Ascending aorta (tissue), 2 donors: ENCODE measurements around the gene LMO1. TPM values are rescaled to one million over a fixed set of nuclear protein-coding genes. Genes with fewer than 3 reads are reported as not detected.
A peak's percentile ranks its signal among the peaks of the same experiment; 100 is the strongest.

Experiments used
- DNase-seq, 2 donors: peaks; one replicate each; pipeline ENCODE4 v3.0.0-alpha.2; 2019; ENCODE audit warnings: low spot score in 2 of 2
- H3K27ac ChIP-seq, 2 donors: fragments of 200-600 bp; sonication (generic); one replicate each; pipeline ENCODE4 v1.5.1; 2016 to 2017; ENCODE audit warnings: mild to moderate bottlenecking in 1 of 2
- H3K27me3 ChIP-seq: fragments of 200-600 bp; sonication (generic); one replicate; pipeline ENCODE4 v1.5.1; 2017
- H3K36me3 ChIP-seq, 2 donors: fragments of 200-600 bp; sonication (generic); one replicate each; pipeline ENCODE4 v1.5.1; 2016
- H3K4me1 ChIP-seq, 2 donors: fragments of 200-600 bp; sonication (generic); one replicate each; pipeline ENCODE4 v1.5.1; 2016 to 2017; ENCODE audit warnings: mild to moderate bottlenecking in 1 of 2
- H3K4me3 ChIP-seq, 2 donors: fragments of 200-600 bp; sonication (generic); one replicate each; pipeline ENCODE4 v1.5.1; 2016 to 2017; ENCODE audit warnings: mild to moderate bottlenecking in 1 of 2
- H3K9me3 ChIP-seq, 2 donors: fragments of 200-600 bp; sonication (generic); one replicate each; pipeline ENCODE4 v1.5.1; 2016
- intact Hi-C: fragments of 100-400 bp; cut with DNase I; formaldehyde crosslinking; loops from one replicate; pipeline ENCODE4 v1.15.1; 2023
- total RNA-seq: library from RNA; depleted of rRNA; stranded (reverse); fragments of >200 nt; gene quantifications from one replicate; pipeline ENCODE4 v1.1.0, GENCODE V29; 2016
- TF ChIP-seq, protein P1 (sequence below), 3 experiments: fragments of 200-600 bp in 2 of 3; fragments of 450-650 bp in 1 of 3; sonication (generic) in 2 of 3; IDR thresholded peaks; one replicate each; pipeline ENCODE4 v1.5.1; 2016 to 2019; ENCODE audit warnings: antibody characterized with exemption in 3 of 3, mild to moderate bottlenecking in 1 of 3, moderate library complexity in 1 of 3

Gene LMO1
- total RNA-seq, 1 donor from 2014 or later: not detected

DNA sequence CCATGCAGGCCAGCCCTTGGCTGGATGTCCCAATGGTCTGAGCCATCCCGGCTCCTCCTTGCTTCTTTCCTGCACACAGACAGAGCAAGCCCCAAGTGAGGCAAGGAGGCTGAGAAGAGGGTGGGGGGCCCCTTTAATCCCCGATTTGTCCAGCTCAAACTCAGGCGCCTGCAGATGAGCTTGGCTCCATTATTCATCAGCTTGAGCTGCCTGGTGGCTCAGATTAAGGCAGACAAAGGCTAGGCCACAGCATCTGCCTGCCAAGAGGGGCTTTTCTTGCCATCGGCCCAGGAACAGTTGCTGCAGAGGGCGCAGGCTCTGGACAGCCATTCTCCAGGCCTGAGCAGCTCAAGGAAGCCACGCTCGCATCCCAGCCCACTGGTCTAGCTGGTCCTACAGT lies 35.4 kb downstream of the LMO1 start:
- intact Hi-C loops: no loop called here
- Histone ChIP-seq H3K27me3 (no peaks in the 10 kb centered on the region), H3K4me1 (peaks cover 0 to 4% of the 10 kb centered on the region in 2 donors), H3K36me3 (no peaks in the 10 kb centered on the region), H3K9me3 (no peaks in the 10 kb centered on the region), H3K4me3 (no peak overlapping the region), H3K27ac (no peak overlapping the region)
- DNase-seq: no peak
- TF ChIP-seq, protein P1, sequence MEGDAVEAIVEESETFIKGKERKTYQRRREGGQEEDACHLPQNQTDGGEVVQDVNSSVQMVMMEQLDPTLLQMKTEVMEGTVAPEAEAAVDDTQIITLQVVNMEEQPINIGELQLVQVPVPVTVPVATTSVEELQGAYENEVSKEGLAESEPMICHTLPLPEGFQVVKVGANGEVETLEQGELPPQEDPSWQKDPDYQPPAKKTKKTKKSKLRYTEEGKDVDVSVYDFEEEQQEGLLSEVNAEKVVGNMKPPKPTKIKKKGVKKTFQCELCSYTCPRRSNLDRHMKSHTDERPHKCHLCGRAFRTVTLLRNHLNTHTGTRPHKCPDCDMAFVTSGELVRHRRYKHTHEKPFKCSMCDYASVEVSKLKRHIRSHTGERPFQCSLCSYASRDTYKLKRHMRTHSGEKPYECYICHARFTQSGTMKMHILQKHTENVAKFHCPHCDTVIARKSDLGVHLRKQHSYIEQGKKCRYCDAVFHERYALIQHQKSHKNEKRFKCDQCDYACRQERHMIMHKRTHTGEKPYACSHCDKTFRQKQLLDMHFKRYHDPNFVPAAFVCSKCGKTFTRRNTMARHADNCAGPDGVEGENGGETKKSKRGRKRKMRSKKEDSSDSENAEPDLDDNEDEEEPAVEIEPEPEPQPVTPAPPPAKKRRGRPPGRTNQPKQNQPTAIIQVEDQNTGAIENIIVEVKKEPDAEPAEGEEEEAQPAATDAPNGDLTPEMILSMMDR (IDR thresholded peaks at IDR 0.05): no peak

DNA sequence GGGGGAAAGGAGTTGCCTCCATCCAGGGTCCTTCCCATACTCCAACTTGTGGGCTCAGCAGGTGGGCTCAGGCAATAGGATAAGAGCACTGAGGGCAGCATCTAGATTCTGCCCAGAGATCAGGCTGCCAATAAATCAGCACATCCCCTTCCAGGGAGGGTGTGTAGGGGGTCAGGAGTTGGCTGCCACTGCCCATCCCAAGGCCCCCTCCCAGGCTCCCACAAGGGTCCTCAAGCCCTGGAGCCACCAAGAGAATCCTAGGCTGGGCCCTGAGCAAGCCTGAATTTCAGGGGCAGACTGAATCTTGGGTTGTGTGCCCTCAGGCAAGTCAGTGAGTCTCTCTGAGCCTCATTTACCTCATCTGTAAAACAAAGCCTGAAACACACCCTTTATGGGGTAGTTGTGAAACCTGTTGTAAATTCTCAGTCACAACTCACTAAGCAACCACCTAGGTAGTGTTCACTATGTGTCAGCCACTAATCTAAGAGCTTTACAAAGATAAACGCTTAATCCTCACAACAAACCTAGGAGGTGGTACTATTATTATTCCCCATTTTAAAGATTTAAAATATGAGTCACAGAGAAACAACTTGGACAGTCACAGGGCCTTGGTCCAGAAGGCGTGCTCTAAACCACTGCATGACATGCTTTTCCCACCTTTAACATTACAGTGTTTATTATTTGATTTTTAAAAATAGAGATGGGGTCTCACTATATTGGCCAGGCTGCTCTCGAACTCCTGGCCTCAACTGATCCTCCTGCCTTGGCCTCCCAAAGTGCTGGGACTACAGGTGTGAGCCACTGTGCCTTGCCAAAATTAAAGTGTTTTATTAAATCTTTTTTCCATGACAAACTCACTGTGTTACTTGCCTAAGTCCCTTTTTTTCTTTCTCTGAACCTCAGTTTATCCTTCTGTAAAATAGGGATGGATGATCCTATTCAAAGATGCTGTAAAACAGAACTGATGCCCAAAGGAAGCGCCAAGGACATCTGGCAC lies 36.2 kb downstream of the LMO1 start:
- Histone ChIP-seq H3K27me3 (no peaks in the 10 kb centered on the region), H3K36me3 (no peaks in the 10 kb centered on the region), H3K4me3 (no peak overlapping the region), H3K4me1 (peaks cover 0 to 4% of the 10 kb centered on the region in 2 donors), H3K9me3 (no peaks in the 10 kb centered on the region), H3K27ac (no peak overlapping the region)
- DNase-seq: no peak
- intact Hi-C loops: no loop called here
- TF ChIP-seq, protein P1 (IDR thresholded peaks at IDR 0.05): no peak

DNA sequence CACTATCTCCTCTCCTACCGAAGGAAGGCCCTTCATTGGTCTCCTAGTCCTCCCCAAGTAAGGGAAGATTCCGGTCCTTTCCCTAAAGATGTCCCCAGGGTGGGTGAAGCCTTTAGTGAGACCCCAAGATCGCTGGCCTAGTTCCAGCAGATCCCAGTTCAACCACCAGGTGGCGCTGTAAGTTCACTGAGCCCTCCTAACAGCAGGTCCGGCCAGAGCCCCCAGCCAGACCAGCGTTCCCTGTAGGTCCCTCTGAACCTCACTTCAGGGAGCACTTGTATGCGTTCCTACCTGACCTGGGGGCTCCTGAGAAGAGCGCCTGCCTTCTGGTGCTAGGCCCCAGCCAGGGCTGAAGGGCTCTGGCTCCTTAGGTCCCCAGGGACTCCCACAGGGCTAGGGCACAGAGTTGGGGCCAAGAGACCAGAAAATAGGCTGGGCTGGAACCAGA lies 38.1 kb downstream of the LMO1 start:
- H3K27ac ChIP-seq: no peak overlapping the region
- no peaks in the 10 kb centered on the region for H3K27me3 ChIP-seq
- H3K9me3 ChIP-seq: no peaks in the 10 kb centered on the region
- TF ChIP-seq, protein P1 (IDR thresholded peaks at IDR 0.05): peak; percentile 81 to 90 (median 90)
- intact Hi-C loops: loop anchor here (1.0 kb wide), 2 partner anchors 38 to 341 kb away; partner anchors contain the start of gene LMO1
- H3K36me3 ChIP-seq: no peaks in the 10 kb centered on the region
- DNase-seq: peak in 1 of 2 donors; percentile 78
- peaks cover 0 to 4% of the 10 kb centered on the region in 2 donors for H3K4me1 ChIP-seq
- no peak overlapping the region for H3K4me3 ChIP-seq

DNA sequence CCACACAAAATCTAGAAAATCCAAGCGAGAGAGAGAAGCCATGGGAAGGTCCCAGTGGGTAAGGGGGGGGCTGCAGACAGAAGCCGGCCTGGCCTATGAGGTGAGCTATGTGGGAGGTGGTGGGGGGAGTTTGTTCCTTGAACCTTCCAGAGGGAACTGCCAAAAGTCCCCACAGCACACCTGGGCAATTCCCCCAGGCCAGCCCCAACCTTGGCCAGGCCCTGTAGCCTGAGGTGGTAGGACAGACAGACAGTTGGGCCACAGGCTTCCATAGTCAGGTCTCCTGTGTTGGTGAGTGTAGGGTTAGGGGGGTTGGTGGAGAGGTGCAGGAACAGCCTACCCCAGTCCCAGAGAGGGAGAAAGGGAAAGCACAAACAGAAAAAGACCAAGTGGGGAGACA lies 39.0 kb downstream of the LMO1 start:
- no peak for DNase-seq
- TF ChIP-seq, protein P1 (IDR thresholded peaks at IDR 0.05): no peak
- H3K9me3 ChIP-seq: no peaks in the 10 kb centered on the region
- no peak overlapping the region for H3K27ac ChIP-seq
- no peaks in the 10 kb centered on the region for H3K27me3 ChIP-seq
- no peak overlapping the region for H3K4me3 ChIP-seq
- intact Hi-C loops: loop anchor here (1.0 kb wide), 2 partner anchors 39 to 342 kb away; partner anchors contain the start of gene LMO1
- peaks cover 0 to 4% of the 10 kb centered on the region in 2 donors for H3K4me1 ChIP-seq
- no peaks in the 10 kb centered on the region for H3K36me3 ChIP-seq

DNA sequence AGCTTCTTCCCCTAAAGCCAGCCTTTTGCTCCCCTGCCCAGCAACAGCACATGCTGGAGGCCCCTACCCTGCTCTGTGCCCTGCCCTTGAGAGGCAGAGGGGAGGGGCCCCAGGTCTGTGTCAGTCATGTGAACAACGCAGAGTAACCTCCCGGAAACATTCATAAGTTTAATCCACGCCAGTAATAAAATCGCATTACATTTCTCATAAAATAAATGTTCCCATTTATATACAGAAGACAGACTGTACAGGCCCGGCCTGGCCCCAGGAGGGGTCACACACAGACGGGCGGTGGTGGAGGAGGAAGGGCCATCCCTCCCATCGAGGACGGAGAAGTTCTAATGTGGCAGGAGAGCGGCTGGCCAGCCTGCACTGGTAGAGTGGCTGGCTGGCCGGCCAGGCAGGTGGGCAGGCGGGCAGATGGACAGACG lies 39.5 kb downstream of the LMO1 start:
- Histone ChIP-seq H3K4me3 (no peak overlapping the region), H3K27me3 (no peaks in the 10 kb centered on the region), H3K36me3 (no peaks in the 10 kb centered on the region), H3K4me1 (peaks cover 0 to 4% of the 10 kb centered on the region in 2 donors), H3K9me3 (no peaks in the 10 kb centered on the region), H3K27ac (no peak overlapping the region)
- intact Hi-C loops: no loop called here
- no peak for DNase-seq
- TF ChIP-seq, protein P1 (IDR thresholded peaks at IDR 0.05): no peak
